NCI-H2196 (cell line): Measurements from ENCODE around the gene SPAG17.

ENCODE experiments used
- DNase-seq: peaks from one replicate; lab custom pipeline; 2025; ENCODE audit not compliant: unreplicated experiment; lab: John Stamatoyannopoulos, UW

SPAG17 gene

DNA sequence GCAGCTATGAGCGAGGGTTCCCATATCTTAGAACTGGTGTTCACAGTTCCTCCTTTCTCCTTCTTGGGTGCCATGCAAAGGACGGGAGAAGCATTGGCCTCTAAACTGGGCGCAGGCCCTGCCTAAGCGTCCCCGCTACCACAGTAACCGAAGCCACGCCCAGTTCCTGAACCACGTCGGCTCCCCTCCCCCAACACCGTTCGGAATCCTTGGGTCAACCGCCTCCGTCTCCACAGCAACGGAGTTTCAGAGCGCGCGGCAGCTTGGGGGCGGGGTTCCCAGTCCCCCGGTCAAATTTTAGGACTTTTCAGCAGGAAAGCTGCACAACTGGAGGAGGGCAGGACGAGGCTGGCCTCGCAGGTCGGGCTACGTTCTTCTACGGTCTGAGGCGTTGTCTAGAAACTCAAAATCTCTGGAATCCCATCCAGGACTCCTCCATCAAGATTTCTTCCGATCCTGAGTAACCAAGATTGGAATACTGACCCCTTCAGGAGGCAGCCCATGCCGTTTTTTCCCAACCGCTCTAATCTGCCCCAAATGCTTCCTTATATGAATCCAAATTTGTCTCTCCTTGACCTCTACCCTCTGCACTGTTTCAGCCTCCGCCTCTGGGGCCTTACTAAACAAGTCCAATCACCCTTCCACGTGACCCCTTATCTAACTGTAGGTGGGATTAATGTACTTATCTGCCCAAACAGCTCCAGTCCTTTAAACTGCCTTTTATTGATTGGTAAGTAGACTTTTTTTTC lies at the start of gene SPAG17:
TSS of gene SPAG17 (minus strand) at position 145 of the 749 bp plus-strand sequence. CDS start at position 74, 71 bp downstream.
- DNase-seq, result no peak

DNA sequence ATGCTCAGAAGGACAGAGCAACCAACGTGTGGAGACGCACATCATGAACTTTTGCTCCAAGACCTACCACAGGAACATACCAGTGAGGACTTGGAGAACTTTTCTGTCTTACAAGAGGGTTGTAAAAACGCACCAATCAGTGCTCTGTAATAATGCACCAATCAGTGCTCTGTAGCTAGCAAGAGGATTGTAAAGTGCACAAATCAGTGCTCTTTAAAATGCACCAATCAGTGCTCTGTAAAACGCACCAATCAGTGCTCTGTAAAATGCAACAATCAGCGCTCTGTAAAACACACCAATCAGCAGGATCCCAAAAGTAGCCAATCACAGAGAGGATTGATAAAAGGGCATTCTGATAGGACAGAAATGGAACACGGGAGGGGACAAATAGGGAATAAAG lies 40.4 kb upstream of the SPAG17 start:
- no peak for DNase-seq

DNA sequence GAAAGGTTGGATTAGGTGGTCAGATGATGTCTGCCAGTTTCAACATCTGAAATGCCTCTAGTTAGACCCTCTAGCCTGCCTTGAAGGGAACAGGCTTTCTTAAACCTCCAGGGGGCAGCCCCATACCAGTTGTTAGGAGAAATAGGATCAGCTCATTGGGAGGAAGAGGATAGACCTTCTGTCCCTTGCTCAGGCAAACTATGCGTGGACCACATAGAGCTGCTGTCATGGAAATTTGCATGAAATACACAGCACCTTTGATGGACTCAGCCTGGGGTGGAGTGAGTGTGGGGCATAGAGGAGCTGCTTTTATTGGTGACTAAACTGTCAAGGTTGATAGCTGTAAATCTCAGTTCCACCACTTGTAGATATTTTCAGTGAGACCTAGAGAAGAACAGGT lies 38.4 kb upstream of the SPAG17 start:
- no peak for DNase-seq

DNA sequence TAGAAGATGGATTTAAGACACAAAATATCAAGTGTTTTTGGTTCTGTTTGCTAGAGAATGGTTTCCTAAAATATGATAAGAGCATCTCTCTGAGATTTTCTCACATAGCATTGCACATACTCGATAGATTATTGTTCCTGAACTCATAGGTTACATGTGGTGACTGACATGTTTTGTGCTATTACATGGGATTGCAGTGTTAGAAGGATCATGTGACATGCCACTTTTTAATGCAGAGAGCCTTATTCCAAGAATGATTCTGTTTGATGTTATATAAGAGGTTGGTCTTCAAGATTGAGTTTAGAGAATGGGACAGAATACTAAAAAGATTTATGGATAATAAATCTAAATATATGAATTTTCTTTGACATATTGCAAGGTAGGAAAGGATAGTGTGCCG lies 34.4 kb upstream of the SPAG17 start:
- DNase-seq, result no peak

DNA sequence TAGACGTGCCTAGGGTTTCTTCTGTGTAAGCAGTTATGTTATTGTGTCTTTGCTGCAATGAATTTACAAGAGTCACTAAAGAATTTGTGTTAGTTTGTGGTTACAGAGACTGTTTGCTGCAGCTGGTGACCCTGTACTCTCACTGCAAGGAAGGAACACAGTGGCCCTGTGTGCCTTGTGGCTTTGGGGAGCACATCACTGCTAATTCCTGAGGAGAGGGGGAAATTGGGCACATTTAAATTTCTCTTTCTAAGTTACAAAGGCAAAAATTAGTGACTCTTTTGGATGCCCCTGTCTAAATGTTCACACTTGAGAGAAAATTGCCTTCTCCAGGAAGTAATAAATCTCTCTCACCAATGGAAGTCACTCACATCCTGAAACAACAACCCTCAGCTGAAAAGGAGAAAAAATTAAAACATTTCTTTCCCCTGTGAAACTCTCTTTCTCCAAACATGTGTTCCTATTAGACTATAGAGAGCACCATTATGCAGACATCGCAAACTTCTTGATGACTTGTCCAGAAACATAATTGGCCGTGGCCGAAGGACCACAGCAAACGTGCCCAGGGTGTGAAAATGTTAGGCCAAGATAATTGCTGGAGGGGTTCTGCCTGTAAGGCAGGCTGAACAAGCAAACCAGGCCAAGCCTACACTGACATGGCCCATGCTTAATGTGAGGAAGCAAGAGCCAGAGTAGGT lies 32.3 kb upstream of the SPAG17 start:
- no peak for DNase-seq

DNA sequence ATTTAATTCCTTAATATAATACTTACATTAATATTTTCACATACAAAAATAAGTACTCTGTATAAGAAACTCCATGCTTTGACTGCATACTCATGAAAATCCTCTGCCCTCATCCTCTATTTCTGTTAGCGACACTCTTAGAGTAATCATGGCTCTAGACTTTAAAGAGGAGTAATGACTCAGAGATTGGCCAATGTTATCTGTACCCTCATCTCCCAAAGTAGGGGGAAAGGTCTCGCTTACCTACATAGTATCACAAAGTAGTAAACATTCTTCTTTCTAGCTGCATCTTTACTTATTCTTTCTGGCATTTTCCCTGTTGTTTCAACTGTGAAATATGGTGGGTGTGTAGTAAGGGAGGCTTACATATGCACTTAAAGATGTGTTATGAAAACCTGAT lies 29.8 kb upstream of the SPAG17 start:
- DNase-seq, result no peak

DNA sequence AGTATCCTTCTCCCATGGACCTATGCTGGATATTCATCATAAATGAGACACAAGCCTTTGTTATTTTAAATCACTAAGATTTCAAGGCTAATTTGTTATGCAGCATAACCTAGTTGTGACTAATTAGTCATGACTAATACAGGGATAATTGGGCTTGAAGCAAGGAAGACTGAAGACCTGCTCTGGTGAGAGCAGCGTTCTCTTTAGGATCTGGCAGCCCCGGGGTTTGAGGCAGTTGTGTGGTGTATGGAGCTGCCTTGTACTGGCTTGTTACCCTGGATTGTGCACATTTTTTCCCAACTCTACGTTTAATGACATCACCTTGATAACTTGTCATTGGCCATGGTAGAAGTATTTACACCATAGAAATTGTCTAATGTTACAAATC lies 25.7 kb upstream of the SPAG17 start:
- no peak for DNase-seq

DNA sequence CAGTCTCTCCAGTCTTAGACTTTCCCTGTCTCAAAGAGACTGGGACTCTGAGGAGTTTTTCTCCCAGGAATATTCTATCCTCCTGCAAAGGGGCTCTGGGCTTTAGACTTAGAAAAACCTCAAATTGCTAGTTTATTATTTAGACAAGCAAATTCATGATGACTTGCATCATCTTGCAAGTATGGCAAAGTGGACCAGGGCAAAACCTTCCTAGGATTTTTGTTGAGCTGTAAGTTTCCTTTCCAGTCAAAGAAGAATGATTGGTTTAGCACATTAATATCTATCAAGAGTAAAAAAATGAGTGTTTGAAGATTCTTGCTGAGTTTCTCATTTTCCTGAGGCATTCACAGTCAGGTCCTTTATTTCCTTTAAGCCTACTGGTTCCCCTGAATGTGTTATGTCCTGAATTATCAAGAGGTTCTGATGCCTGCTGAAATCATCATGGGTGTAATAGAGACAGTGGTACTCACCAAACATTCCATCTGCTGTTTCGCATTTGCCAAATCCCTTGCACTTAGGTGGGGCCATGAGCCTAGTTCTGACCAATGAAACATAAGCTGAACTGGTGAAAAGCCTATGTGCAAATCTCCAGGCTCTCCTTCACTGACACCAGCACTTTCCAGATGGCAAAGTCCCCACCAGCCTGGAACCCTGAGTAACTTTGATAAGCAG lies 25.2 kb upstream of the SPAG17 start:
- no peak for DNase-seq

DNA sequence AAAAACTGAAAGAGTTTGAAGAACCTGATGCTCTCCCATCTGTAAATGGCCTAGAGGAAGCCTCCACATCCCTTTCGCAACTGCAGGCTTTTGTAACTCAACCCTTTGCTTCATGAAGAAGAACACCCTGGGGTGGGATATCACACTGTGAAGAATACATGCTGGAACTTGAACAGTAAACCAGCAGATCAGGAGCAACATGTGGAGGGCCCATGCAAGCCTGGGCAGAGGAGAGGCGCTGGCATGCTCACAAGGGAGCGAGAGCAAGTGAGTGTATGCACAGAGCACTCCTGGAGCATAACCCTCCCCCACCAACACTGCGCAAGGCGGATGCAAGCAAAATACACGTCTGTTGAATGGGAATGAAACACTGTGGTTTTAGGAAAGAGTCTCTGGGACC lies 24.6 kb upstream of the SPAG17 start:
- DNase-seq, result no peak

DNA sequence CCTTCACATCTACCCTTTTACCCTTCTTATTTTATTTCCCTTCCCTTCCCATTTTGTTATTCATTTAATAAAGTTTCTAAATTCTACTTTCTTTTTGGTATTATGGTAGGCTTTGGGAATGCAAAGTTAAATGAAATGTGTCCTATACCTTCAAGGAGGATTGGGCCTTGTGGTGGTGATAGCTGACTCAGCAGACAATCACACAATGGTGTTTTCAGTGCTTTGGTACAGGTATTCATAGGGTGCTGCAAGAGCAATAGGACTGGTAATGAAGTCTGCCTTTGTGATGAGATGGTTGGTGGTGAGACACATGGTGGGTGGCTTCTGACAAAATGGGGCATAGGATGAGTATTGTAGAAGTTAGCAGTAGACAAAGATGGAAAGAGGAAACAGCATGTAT lies 21.9 kb upstream of the SPAG17 start:
- no peak for DNase-seq

DNA sequence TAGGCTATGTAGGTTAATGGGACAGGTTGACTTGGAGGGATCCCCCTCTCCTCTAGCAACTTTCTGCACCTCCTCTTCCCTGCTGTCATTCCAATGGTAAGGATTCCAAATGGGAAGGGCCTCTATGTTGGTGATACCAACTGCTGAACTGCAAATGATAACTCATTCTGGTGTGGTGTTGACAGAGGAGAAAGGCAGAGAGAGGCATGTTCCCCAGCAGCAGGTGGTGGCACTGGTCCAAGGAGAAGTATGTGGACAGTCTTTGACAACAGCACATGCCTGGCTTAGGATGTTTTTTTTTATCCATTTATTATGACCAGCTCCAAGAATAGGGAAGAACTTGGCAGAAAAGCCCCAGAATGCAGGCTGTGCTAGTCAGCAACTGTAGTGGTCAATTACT lies 19.6 kb upstream of the SPAG17 start:
- DNase-seq, result peak; percentile 22

DNA sequence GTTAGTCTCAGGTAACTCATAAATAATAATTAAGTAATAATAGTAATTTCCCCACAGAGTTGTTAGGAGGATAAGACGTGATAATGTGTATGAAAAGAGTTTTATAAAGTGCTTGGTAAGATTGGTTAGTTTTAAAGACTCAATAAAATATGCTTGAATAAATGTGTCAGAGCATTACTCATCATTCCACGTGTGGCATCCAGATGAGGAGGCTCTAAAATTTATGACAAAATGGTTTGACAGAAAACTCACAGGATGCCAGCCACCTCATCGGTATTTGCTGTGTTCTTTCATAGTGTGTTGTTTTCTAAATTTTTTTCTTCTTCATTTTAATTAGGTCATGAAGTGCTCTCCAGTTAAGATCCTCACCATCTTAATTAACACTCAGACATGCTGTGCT lies 19.1 kb upstream of the SPAG17 start:
- DNase-seq, result no peak

DNA sequence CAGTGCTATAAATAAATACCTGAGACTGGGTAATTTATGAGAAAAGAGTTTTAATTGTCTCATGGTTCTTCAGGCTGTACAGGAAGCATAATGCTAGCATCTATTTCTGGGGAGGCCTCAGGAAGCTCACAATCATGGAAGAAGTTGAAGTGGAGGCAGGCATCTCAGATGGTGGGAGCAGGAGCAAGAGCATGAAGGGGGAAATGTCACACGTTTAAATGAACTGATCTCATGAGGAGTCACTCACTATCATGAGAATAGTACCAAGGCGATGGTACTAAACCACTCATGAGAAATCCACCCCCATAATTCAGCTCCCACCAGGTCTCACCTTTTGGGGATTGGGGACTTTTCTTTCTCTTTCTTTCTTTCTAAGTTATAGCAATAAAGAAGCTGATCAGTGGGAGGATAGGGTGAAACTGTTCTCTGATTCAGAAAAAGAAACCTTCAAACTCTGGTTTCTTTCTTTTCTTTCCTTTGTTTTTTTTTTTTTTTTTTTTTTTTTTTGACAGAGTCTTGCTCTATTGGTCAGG lies 17.1 kb upstream of the SPAG17 start:
- no peak for DNase-seq

DNA sequence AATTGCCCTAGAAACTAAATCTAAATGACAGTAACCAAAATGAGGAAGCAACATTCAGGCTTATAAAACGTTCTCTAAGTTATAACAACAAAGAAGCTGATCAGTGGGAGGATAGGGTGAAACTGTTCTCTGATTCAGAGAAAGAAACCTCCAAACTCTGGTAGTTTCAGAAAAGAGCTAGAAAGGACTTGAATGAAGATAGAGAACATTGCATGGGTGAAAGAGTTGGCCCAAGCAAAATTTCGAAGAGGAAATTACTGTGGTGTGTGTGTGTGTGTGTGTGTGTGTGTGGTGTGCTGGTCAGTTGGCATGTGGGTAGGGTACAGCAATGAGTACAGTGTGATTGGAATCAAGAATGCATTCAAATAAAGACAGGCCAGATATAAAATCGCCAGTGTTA lies 16.5 kb upstream of the SPAG17 start:
- DNase-seq, result no peak

DNA sequence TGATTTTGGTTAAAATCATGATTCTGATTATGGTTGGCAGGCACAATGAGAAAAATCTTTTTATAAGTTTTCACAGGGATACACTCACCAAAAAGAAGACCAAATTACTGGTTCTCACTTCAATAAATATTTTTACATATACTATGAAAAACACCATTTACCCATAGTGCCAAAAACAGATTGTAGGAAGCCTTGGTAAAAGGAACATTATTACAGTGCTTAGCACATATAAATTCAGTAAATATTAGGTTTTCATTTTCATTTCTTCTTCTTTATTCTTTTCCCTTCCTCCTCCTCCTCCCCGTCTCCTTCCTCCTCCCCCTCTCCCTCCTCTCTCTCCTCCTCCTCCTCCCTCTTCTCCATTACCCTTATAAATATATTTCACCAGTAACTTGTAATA lies 15.8 kb upstream of the SPAG17 start:
- no peak for DNase-seq

DNA sequence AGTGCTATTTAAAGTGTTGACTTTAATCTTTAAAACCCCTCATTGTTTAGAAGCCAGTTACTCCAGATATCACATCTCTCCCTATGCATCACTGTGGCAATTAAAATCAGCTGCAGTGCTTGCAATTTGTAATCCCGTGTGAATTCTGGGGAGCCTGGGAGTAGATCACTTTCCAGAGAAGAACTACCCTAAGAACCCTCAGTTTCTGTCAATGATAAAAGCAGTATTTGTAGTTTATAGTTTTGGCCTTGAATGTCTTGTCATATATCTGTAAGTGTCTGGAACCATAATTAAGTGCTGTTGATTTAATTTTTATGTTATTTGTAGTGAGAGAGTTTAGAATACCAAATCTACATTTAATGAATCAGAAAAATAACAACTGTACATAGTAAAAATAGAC lies 5.5 kb upstream of the SPAG17 start:
- no peak for DNase-seq

DNA sequence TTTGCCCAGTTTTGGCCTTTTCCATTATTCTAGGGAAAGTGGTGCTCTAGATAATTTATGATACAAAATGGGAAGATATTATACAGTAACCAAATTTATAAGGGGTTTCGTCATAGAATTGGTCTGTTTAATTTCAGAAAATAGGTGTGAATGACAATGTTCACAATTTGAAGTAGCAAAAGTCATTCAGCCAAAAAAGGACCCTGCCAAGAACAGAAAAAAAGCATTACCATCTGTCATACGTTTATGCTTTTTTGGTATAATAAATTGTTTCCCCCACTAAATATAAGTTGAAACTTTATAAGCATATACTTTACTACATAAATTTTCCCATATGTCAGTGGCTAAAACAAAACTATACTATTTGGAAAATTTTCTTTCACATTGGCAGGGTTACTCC lies 4.5 kb upstream of the SPAG17 start:
- DNase-seq, result no peak

DNA sequence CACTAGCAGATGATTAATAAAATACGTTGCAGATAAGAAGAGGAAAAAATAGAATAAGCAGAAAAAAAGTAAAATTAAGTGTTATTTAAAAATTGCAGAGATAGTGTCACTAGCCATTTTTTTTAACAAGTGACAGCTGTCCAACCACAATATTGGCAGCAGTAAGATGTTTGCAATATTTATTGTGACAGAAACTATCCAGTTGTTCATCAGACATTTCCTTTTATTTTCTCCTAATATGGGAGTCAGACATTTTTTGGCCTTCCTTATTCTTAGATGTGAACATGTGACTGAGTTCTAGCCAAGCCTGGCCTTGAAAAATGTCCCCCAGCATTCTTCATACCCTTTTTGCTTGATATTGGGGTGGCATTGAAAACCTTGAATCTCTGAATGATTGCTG lies 3.4 kb upstream of the SPAG17 start:
- no peak for DNase-seq

DNA sequence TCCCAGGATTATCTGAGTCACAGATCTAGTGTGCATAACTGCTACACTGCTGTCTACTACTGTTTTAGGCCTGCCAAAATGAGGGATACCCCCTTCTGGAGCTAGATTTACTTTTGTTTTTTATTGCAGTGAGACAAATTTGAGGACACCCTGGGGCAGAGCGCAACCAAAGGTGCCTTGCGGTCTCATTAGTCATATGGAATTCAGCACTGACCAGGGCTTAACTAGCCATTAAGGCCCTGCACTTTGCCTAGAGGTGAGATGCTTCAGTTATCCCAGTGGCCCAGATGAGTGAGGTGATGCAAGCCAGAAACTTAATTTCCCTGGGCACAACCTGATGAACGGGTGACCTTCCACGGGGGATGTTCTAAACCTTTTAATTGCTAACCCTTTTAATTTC lies 998 bp upstream of the SPAG17 start:
- no peak for DNase-seq

DNA sequence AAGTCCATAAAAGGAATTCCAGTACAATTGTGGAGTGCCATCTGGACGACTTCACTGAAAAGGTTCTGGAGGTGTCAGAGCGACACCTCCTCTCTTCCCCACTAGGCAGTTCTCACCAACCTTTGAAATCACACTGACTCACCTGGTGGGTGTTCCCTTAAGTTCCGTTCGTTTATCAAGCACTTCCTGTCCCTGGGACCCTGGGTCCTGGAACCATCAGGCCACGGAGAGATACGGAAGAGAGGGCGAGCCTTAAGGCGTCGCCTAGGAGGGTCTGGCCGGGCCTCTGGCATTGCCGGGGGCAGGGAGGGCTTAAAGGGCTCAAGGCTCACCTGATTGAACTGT lies 317 bp downstream of the SPAG17 start:
- DNase-seq, result no peak

DNA sequence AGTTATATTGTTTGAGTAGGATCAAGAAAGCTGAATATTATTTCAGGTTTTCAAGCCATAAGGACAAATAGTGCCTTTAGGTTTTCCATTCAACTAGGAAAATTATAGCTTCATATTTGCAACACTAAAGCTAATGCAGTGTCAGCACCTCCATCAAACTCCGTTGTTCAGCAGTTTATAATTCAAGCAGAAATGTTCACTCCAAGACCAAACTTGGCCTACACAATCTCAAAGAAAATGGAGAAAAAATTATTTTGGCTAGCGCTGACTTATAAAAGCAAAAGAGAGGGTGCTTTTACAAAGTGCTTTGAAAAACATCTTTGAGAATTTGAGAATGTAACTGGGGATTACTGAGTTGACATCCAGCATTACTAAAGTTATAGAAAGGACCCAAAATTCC lies 1.4 kb downstream of the SPAG17 start:
- DNase-seq, result no peak

DNA sequence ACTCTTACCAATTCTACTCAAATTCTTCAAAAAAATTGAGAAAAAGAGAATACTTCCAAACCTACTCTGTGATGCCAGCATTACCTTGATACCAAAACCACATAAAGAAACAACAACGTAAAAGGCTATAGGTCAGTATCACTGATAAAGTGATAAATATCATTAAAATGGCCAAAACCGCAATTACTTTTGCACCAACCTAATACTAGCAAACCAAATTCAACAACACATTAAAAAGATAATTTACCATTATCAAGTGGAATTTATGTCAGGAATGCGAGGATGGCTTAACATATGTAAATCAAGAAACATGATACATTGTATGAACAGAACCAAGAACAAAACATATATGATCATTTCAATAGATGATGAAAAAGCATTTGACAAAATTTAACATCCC lies 7.0 kb downstream of the SPAG17 start:
- no peak for DNase-seq
